Activated T-cell treated with anti-CD3 and anti-CD28 coated beads for 1 hour (primary cell): ENCODE data around the gene TRIM67.
"Not testable (repeated sequence)": the region's sequence is repeated elsewhere in the genome, so short reads cannot be mapped to it uniquely, and the experiment has no call there.

ENCODE experiments used
- DNase-seq: peaks from one replicate; pipeline ENCODE4 v3.0.0-alpha.2; 2020; ENCODE audit warnings: low read depth

The TRIM67 gene

GRCh38 chr1:231158141-231158540, 3.7 kb upstream of the TRIM67 start:
- not testable (repeated sequence) for DNase-seq

GRCh38 chr1:231159202-231159962, 2.5 kb upstream of the TRIM67 start:
- no peak for DNase-seq

GRCh38 chr1:231159963-231160761, 1.7 kb upstream of the TRIM67 start:
- no peak for DNase-seq

- no peak for DNase-seq
Measured at GRCh38 chr1:231160895-231161666, 777 bp upstream of the TRIM67 start.

- DNase-seq, result no peak
Measured at GRCh38 chr1:231162297-231162969, 575 bp downstream of the TRIM67 start.

- DNase-seq, result no peak
Measured at GRCh38 chr1:231162970-231163829, 1.3 kb downstream of the TRIM67 start.

- DNase-seq, result no peak
Measured at GRCh38 chr1:231163830-231164427, 2.1 kb downstream of the TRIM67 start.

GRCh38 chr1:231165371-231165770, 3.5 kb downstream of the TRIM67 start:
- DNase-seq, result no peak

- no peak for DNase-seq
Measured at GRCh38 chr1:231166398-231166797, 4.5 kb downstream of the TRIM67 start.

GRCh38 chr1:231170875-231171274, 9.0 kb downstream of the TRIM67 start:
- no peak for DNase-seq

GRCh38 chr1:231171623-231172197, 9.9 kb downstream of the TRIM67 start:
- DNase-seq, result no peak

GRCh38 chr1:231172411-231172810, 10.6 kb downstream of the TRIM67 start:
- DNase-seq, result no peak

GRCh38 chr1:231176421-231176820, 14.6 kb downstream of the TRIM67 start:
- DNase-seq, result no peak

GRCh38 chr1:231177226-231177625, 15.4 kb downstream of the TRIM67 start:
- no peak for DNase-seq

- DNase-seq, result no peak
Measured at GRCh38 chr1:231177936-231178335, 16.1 kb downstream of the TRIM67 start.

GRCh38 chr1:231178970-231179369, 17.1 kb downstream of the TRIM67 start:
- no peak for DNase-seq

- no peak for DNase-seq
Measured at GRCh38 chr1:231180034-231180433, 18.2 kb downstream of the TRIM67 start.

- DNase-seq, result no peak
Measured at GRCh38 chr1:231181271-231181670, 19.4 kb downstream of the TRIM67 start.

- DNase-seq, result no peak
Measured at GRCh38 chr1:231182317-231182716, 20.5 kb downstream of the TRIM67 start.
